ENCODE data around the gene TMEM127. TPM values are rescaled to one million over a fixed set of nuclear protein-coding genes. Genes with fewer than 3 reads are reported as not detected.

The TMEM127 gene
- polyA plus RNA-seq, 2 of the 4 experiments (the other 2 are of a cell fraction) = 31.9 to 38.7 TPM

DNA sequence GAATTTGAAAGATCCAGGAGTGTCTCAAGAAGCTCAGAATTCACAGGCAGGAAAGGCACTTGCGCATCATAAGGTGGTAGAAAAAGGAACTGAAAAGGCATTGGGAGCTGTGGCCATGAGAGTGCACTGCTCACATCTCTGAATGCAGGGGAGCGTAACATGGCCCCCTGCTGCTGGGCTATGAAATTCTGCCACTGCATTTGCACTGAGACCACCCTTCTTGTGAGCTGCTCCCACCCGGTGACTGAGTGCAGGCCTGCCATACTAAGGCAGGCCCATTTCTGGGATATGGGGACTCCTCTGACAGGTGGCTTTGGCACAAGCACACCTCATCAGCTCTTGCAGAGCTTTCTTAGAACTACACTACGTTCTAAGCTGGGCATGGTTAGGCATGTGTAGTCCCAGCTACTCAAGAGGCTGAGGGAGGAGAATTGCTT lies 31.9 kb downstream of the TMEM127 start:
- no peaks in the 10 kb centered on the region for H3K9me3 ChIP-seq
- ATAC-seq (no peak; a peak in 1 of 6 replicates), FAIRE-seq (no peak), DNase-seq (ENCODE audit: low read depth in 1 of 2, low spot score in 1 of 2) (no peak)
- no peaks in the 10 kb centered on the region for H3K4me1 ChIP-seq
- H3K4me2 ChIP-seq = no peak overlapping the region
- POLR2A ChIA-PET = no interaction called here
- 82% methylated on average over 4 of the region's 4 CpGs for WGBS (ENCODE audit: missing lambda C conversion rate)
- H3K27ac ChIP-seq = no peak overlapping the region
- no peak overlapping the region for H3K4me3 ChIP-seq
- CTCF ChIA-PET = interaction anchor here (0.9 to 2.3 kb wide), 4 partner anchors 17 to 241 kb away, joined by 3 to 12 read pairs (median 4); no protein-coding TSS in a partner anchor
- TF ChIP-seq, protein P1, sequence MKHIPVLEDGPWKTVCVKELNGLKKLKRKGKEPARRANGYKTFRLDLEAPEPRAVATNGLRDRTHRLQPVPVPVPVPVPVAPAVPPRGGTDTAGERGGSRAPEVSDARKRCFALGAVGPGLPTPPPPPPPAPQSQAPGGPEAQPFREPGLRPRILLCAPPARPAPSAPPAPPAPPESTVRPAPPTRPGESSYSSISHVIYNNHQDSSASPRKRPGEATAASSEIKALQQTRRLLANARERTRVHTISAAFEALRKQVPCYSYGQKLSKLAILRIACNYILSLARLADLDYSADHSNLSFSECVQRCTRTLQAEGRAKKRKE (CRISPR knock-in tag; IDR thresholded peaks at IDR 0.05; ENCODE audit: low read depth) = no peak
- no peak for TF ChIP-seq CHD4 (IDR thresholded peaks at IDR 0.05; ENCODE audit: borderline replicate concordance)
- TF ChIP-seq ZFP36 (IDR thresholded peaks at IDR 0.05; ENCODE audit: borderline replicate concordance, partially characterized antibody) = no peak
- TF ChIP-seq FOSB (CRISPR knock-in tag; IDR thresholded peaks at IDR 0.05) = no peak
- no peak for TF ChIP-seq ZSCAN20 (CRISPR knock-in tag; IDR thresholded peaks at IDR 0.05)
- TF ChIP-seq, protein P2, sequence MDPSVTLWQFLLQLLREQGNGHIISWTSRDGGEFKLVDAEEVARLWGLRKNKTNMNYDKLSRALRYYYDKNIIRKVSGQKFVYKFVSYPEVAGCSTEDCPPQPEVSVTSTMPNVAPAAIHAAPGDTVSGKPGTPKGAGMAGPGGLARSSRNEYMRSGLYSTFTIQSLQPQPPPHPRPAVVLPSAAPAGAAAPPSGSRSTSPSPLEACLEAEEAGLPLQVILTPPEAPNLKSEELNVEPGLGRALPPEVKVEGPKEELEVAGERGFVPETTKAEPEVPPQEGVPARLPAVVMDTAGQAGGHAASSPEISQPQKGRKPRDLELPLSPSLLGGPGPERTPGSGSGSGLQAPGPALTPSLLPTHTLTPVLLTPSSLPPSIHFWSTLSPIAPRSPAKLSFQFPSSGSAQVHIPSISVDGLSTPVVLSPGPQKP (IDR thresholded peaks at IDR 0.05; ENCODE audit: low read depth, low read length) = no peak
- TF ChIP-seq MAFK (IDR thresholded peaks at IDR 0.05; ENCODE audit: partially characterized antibody) = no peak
- no peak for TF ChIP-seq NPAS2 (CRISPR knock-in tag; IDR thresholded peaks at IDR 0.05; ENCODE audit: borderline replicate concordance)
- no peak for TF ChIP-seq SMC3 (IDR thresholded peaks at IDR 0.05)
- TF ChIP-seq, protein P3, sequence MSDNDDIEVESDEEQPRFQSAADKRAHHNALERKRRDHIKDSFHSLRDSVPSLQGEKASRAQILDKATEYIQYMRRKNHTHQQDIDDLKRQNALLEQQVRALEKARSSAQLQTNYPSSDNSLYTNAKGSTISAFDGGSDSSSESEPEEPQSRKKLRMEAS (IDR thresholded peaks at IDR 0.05) = no peak

DNA sequence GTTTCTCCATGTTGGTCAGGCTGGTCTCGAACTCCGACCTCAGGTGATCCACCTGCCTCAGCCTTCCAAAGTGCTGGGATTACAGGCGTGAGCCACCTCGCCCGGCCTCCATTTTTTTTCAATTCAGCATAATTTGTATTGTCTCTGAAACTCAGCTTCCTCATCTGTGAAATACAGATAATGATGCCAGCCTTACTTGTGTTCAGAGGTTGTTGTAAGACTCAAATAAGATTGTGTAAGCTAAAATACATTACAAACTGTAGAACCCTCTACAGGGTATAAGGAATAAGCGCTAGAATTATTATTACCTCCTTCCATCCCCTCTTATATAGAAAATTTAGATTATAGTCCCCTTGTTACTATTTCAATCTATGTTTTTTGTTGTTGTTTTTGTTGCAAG lies 32.4 kb downstream of the TMEM127 start:
- H3K4me1 ChIP-seq = no peaks in the 10 kb centered on the region
- no peak overlapping the region for H3K4me3 ChIP-seq
- TF ChIP-seq, protein P4, sequence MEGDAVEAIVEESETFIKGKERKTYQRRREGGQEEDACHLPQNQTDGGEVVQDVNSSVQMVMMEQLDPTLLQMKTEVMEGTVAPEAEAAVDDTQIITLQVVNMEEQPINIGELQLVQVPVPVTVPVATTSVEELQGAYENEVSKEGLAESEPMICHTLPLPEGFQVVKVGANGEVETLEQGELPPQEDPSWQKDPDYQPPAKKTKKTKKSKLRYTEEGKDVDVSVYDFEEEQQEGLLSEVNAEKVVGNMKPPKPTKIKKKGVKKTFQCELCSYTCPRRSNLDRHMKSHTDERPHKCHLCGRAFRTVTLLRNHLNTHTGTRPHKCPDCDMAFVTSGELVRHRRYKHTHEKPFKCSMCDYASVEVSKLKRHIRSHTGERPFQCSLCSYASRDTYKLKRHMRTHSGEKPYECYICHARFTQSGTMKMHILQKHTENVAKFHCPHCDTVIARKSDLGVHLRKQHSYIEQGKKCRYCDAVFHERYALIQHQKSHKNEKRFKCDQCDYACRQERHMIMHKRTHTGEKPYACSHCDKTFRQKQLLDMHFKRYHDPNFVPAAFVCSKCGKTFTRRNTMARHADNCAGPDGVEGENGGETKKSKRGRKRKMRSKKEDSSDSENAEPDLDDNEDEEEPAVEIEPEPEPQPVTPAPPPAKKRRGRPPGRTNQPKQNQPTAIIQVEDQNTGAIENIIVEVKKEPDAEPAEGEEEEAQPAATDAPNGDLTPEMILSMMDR (IDR thresholded peaks at IDR 0.05) = no peak
- TF ChIP-seq SMC3 (IDR thresholded peaks at IDR 0.05) (no peak), ZFP36 (IDR thresholded peaks at IDR 0.05; ENCODE audit: borderline replicate concordance, partially characterized antibody) (no peak), CHD4 (IDR thresholded peaks at IDR 0.05; ENCODE audit: borderline replicate concordance) (no peak), POLR2AphosphoS2 (conservative IDR thresholded peaks at IDR 0.05; ENCODE audit: low read length) (no peak), TP53 (CRISPR knock-in tag; IDR thresholded peaks at IDR 0.05) (no peak), ZSCAN20 (CRISPR knock-in tag; IDR thresholded peaks at IDR 0.05) (no peak), EP300 (IDR thresholded peaks at IDR 0.05) (no peak), BHLHE40 (IDR thresholded peaks at IDR 0.05; ENCODE audit: low read depth, low read length) (no peak), MAFK (IDR thresholded peaks at IDR 0.05; ENCODE audit: partially characterized antibody) (no peak), ESRRA (IDR thresholded peaks at IDR 0.05; ENCODE audit: borderline replicate concordance, low read length) (no peak), FOSB (CRISPR knock-in tag; IDR thresholded peaks at IDR 0.05) (no peak)
- TF ChIP-seq, protein P5, sequence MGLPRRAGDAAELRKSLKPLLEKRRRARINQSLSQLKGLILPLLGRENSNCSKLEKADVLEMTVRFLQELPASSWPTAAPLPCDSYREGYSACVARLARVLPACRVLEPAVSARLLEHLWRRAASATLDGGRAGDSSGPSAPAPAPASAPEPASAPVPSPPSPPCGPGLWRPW (IDR thresholded peaks at IDR 0.05) = no peak
- TF ChIP-seq, protein P6, sequence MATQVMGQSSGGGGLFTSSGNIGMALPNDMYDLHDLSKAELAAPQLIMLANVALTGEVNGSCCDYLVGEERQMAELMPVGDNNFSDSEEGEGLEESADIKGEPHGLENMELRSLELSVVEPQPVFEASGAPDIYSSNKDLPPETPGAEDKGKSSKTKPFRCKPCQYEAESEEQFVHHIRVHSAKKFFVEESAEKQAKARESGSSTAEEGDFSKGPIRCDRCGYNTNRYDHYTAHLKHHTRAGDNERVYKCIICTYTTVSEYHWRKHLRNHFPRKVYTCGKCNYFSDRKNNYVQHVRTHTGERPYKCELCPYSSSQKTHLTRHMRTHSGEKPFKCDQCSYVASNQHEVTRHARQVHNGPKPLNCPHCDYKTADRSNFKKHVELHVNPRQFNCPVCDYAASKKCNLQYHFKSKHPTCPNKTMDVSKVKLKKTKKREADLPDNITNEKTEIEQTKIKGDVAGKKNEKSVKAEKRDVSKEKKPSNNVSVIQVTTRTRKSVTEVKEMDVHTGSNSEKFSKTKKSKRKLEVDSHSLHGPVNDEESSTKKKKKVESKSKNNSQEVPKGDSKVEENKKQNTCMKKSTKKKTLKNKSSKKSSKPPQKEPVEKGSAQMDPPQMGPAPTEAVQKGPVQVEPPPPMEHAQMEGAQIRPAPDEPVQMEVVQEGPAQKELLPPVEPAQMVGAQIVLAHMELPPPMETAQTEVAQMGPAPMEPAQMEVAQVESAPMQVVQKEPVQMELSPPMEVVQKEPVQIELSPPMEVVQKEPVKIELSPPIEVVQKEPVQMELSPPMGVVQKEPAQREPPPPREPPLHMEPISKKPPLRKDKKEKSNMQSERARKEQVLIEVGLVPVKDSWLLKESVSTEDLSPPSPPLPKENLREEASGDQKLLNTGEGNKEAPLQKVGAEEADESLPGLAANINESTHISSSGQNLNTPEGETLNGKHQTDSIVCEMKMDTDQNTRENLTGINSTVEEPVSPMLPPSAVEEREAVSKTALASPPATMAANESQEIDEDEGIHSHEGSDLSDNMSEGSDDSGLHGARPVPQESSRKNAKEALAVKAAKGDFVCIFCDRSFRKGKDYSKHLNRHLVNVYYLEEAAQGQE (IDR thresholded peaks at IDR 0.05) = no peak
- TF ChIP-seq, protein P3 (IDR thresholded peaks at IDR 0.05) = no peak
- TF ChIP-seq, protein P7, sequence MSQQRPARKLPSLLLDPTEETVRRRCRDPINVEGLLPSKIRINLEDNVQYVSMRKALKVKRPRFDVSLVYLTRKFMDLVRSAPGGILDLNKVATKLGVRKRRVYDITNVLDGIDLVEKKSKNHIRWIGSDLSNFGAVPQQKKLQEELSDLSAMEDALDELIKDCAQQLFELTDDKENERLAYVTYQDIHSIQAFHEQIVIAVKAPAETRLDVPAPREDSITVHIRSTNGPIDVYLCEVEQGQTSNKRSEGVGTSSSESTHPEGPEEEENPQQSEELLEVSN (IDR thresholded peaks at IDR 0.05; ENCODE audit: borderline replicate concordance, low read depth) = no peak
- TF ChIP-seq, protein P8, sequence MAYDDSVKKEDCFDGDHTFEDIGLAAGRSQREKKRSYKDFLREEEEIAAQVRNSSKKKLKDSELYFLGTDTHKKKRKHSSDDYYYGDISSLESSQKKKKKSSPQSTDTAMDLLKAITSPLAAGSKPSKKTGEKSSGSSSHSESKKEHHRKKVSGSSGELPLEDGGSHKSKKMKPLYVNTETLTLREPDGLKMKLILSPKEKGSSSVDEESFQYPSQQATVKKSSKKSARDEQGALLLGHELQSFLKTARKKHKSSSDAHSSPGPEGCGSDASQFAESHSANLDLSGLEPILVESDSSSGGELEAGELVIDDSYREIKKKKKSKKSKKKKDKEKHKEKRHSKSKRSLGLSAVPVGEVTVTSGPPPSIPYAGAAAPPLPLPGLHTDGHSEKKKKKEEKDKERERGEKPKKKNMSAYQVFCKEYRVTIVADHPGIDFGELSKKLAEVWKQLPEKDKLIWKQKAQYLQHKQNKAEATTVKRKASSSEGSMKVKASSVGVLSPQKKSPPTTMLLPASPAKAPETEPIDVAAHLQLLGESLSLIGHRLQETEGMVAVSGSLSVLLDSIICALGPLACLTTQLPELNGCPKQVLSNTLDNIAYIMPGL (CRISPR knock-in tag; IDR thresholded peaks at IDR 0.05; ENCODE audit: borderline replicate concordance) = no peak
- no peak for ATAC-seq
- no peak for FAIRE-seq
- DNase-seq (ENCODE audit: low read depth in 1 of 2, low spot score in 1 of 2) = no peak
- POLR2A ChIA-PET = no interaction called here
- H3K4me2 ChIP-seq = no peak overlapping the region
- H3K27ac ChIP-seq = no peak overlapping the region
- 79% methylated on average over 6 of the region's 6 CpGs for whole genome bisulfite sequencing (ENCODE audit: missing lambda C conversion rate)
- H3K9me3 ChIP-seq = no peaks in the 10 kb centered on the region
- CTCF ChIA-PET = interaction anchor here (0.8 to 2.3 kb wide), 5 partner anchors 17 to 241 kb away, joined by 3 to 12 read pairs (median 4); no protein-coding TSS in a partner anchor

Measured in A549 (cell line).